Neural progenitor cell (in vitro differentiated cells): ENCODE results near the gene ARPC2. TPM values are rescaled to one million over a fixed set of nuclear protein-coding genes. Genes with fewer than 3 reads are reported as not detected.

Experiments
- DNase-seq: peaks from one replicate; pipeline ENCODE4 v3.0.0-alpha.2; 2016; ENCODE audit warnings: low spot score
- H2AFZ ChIP-seq: fragments of 200-600 bp; sonication (generic); replicated peaks from 2 replicates; pipeline ENCODE4 v1.6.1; 2016; ENCODE audit warnings: antibody characterized with exemption
- H3F3A ChIP-seq: fragments of 200-600 bp; sonication (generic); 2 replicates; pipeline ENCODE4 v1.6.1; 2016; ENCODE audit warnings: antibody characterized with exemption, low read depth
- H3K27ac ChIP-seq: fragments of 200-600 bp; sonication (generic); 2 replicates; pipeline ENCODE4 v1.5.1; 2016; ENCODE audit warnings: mild to moderate bottlenecking
- H3K27me3 ChIP-seq: fragments of 200-600 bp; sonication (generic); 2 replicates; pipeline ENCODE4 v1.6.1; 2016; ENCODE audit warnings: mild to moderate bottlenecking, moderate library complexity
- H3K36me3 ChIP-seq: fragments of 200-600 bp; sonication (generic); 2 replicates; pipeline ENCODE4 v1.5.1; 2016
- H3K4me1 ChIP-seq: fragments of 200-600 bp; sonication (generic); 2 replicates; pipeline ENCODE4 v1.6.1; 2016; ENCODE audit warnings: mixed run types
- H3K4me2 ChIP-seq: fragments of 200-600 bp; sonication (generic); 2 replicates; pipeline ENCODE4 v1.6.1; 2016
- H3K4me3 ChIP-seq: fragments of 200-600 bp; sonication (generic); 2 replicates; pipeline ENCODE4 v1.5.1; 2016
- H3K79me2 ChIP-seq: fragments of 200-600 bp; sonication (generic); 2 replicates; pipeline ENCODE4 v1.6.1; 2016; ENCODE audit warnings: low read depth
- H3K9ac ChIP-seq: fragments of 200-600 bp; sonication (generic); 2 replicates; pipeline ENCODE4 v1.6.1; 2016
- H3K9me3 ChIP-seq: fragments of 200-600 bp; sonication (generic); 2 replicates; pipeline ENCODE4 v1.5.1; 2016; ENCODE audit warnings: low read depth
- H4K20me1 ChIP-seq: fragments of 200-600 bp; sonication (generic); 2 replicates; pipeline ENCODE4 v1.6.1; 2016; ENCODE audit warnings: low read depth
- H3K27ac Mint-ChIP-seq: 3 replicates; pipeline ENCODE4 v1.8.0; 2021; ENCODE audit warnings: mixed read lengths
- H3K27me3 Mint-ChIP-seq: 2 replicates; pipeline ENCODE4 v1.8.0; 2022; ENCODE audit warnings: low read depth, mild to moderate bottlenecking, inconsistent platforms, moderate library complexity, mixed read lengths; ENCODE audit not compliant: insufficient read depth
- H3K36me3 Mint-ChIP-seq: 3 replicates; pipeline ENCODE4 v1.8.0; 2021; ENCODE audit warnings: mixed read lengths
- H3K4me1 Mint-ChIP-seq: 3 replicates; pipeline ENCODE4 v1.8.0; 2021; ENCODE audit warnings: mixed read lengths
- H3K4me3 Mint-ChIP-seq: 3 replicates; pipeline ENCODE4 v1.8.0; 2021; ENCODE audit warnings: mild to moderate bottlenecking, moderate library complexity, mixed read lengths
- H3K9me3 Mint-ChIP-seq: 3 replicates; pipeline ENCODE4 v1.8.0; 2020; ENCODE audit warnings: mixed read lengths
- CTCF ChIP-seq: fragments of 200-600 bp; sonication (generic); IDR thresholded peaks from 2 replicates; pipeline ENCODE4 v1.5.1; 2017; ENCODE audit warnings: antibody characterized with exemption, mild to moderate bottlenecking
- EZH2 ChIP-seq: fragments of 200-600 bp; sonication (generic); IDR thresholded peaks from 2 replicates; pipeline ENCODE4 v1.6.1; 2017; ENCODE audit warnings: antibody characterized with exemption, mild to moderate bottlenecking, moderate library complexity
- EZH2phosphoT487 ChIP-seq: fragments of 200-600 bp; sonication (generic); IDR thresholded peaks from 2 replicates; pipeline ENCODE4 v1.6.1; 2017; ENCODE audit warnings: antibody characterized with exemption
- total RNA-seq: library from RNA; depleted of rRNA; stranded (reverse); fragments of >200 nt; gene quantifications from 2 replicates; pipeline ENCODE4 v1.2.3, GENCODE V29; 2015; ENCODE audit warnings: low replicate concordance

Gene ARPC2
- total RNA-seq, 1 donor from 2014 or later, result 155 TPM

GRCh38 chr2:218255446-218255845 is 38.5 kb downstream of the ARPC2 start:
- TF ChIP-seq EZH2 (no peak), CTCF (no peak), EZH2phosphoT487 (no peak)
- Histone ChIP-seq H3K4me3 (no peak overlapping the region), H2AFZ (no peak overlapping the region), H4K20me1 (no peaks in the 10 kb centered on the region), H3K36me3 (no peaks in the 10 kb centered on the region), H3F3A (peaks cover 20% of the 10 kb centered on the region), H3K27ac (no peak overlapping the region), H3K4me1 (peaks cover 1% of the 10 kb centered on the region), H3K9me3 (no peaks in the 10 kb centered on the region), H3K4me2 (no peak overlapping the region), H3K27me3 (no peaks in the 10 kb centered on the region), H3K9ac (no peak overlapping the region), H3K79me2 (no peaks in the 10 kb centered on the region)
- H3K27me3 Mint-ChIP-seq, result peaks cover 6% of the 10 kb centered on the region
- no peak overlapping the region for H3K27ac Mint-ChIP-seq
- H3K4me1 Mint-ChIP-seq, result peaks cover 14% of the 10 kb centered on the region
- peaks cover 14% of the 10 kb centered on the region for H3K36me3 Mint-ChIP-seq
- no peak overlapping the region for H3K4me3 Mint-ChIP-seq
- no peak for DNase-seq
- no peaks in the 10 kb centered on the region for H3K9me3 Mint-ChIP-seq

- TF ChIP-seq CTCF, result no peak
- no peak for TF ChIP-seq EZH2phosphoT487
- no peak for TF ChIP-seq EZH2
- Histone ChIP-seq H3F3A (peaks cover 28% of the 10 kb centered on the region), H2AFZ (no peak overlapping the region), H3K27ac (no peak overlapping the region), H3K9me3 (no peaks in the 10 kb centered on the region), H3K4me1 (peaks cover 14% of the 10 kb centered on the region), H3K79me2 (no peaks in the 10 kb centered on the region), H3K36me3 (no peaks in the 10 kb centered on the region), H3K4me2 (no peak overlapping the region), H3K27me3 (no peaks in the 10 kb centered on the region), H3K9ac (no peak overlapping the region), H3K4me3 (no peak overlapping the region), H4K20me1 (no peaks in the 10 kb centered on the region)
- DNase-seq, result no peak
- peaks cover 10% of the 10 kb centered on the region for H3K36me3 Mint-ChIP-seq
- H3K9me3 Mint-ChIP-seq, result no peaks in the 10 kb centered on the region
- peaks cover 27% of the 10 kb centered on the region for H3K4me1 Mint-ChIP-seq
- H3K4me3 Mint-ChIP-seq, result no peak overlapping the region
- H3K27ac Mint-ChIP-seq, result no peak overlapping the region
- peaks cover 3% of the 10 kb centered on the region for H3K27me3 Mint-ChIP-seq
Measured at GRCh38 chr2:218256612-218257350, 39.8 kb downstream of the ARPC2 start.

GRCh38 chr2:218257390-218257981 is 40.5 kb downstream of the ARPC2 start:
- no peak overlapping the region for H3K27ac ChIP-seq
- peaks cover 28% of the 10 kb centered on the region for H3F3A ChIP-seq
- TF ChIP-seq EZH2phosphoT487 (no peak), CTCF (peak; percentile 74), EZH2 (no peak)
- Mint-ChIP-seq H3K9me3 (no peaks in the 10 kb centered on the region), H3K27me3 (peaks cover 3% of the 10 kb centered on the region), H3K36me3 (peaks cover 10% of the 10 kb centered on the region), H3K27ac (no peak overlapping the region), H3K4me1 (peaks cover 32% of the 10 kb centered on the region), H3K4me3 (no peak overlapping the region)
- no peak overlapping the region for H3K9ac ChIP-seq
- H2AFZ ChIP-seq, result no peak overlapping the region
- H3K79me2 ChIP-seq, result no peaks in the 10 kb centered on the region
- no peaks in the 10 kb centered on the region for H3K36me3 ChIP-seq
- DNase-seq, result peak; percentile 70
- no peaks in the 10 kb centered on the region for H3K9me3 ChIP-seq
- no peak overlapping the region for H3K4me2 ChIP-seq
- H4K20me1 ChIP-seq, result no peaks in the 10 kb centered on the region
- peaks cover 14% of the 10 kb centered on the region for H3K4me1 ChIP-seq
- H3K4me3 ChIP-seq, result no peak overlapping the region
- no peaks in the 10 kb centered on the region for H3K27me3 ChIP-seq
